HG02884 (cell line): ENCODE measurements around the gene TSEN54.
"Not testable (repeated sequence)": the region's sequence is repeated elsewhere in the genome, so short reads cannot be mapped to it uniquely, and the experiment has no call there.

Experiments used
- ATAC-seq: cut with Tn5 transposase; IDR thresholded peaks from one replicate; pipeline ENCODE4 v1.9.1; 2021; ENCODE audit warnings: mild to moderate bottlenecking, moderate library complexity; ENCODE audit not compliant: unreplicated experiment

Gene TSEN54

DNA sequence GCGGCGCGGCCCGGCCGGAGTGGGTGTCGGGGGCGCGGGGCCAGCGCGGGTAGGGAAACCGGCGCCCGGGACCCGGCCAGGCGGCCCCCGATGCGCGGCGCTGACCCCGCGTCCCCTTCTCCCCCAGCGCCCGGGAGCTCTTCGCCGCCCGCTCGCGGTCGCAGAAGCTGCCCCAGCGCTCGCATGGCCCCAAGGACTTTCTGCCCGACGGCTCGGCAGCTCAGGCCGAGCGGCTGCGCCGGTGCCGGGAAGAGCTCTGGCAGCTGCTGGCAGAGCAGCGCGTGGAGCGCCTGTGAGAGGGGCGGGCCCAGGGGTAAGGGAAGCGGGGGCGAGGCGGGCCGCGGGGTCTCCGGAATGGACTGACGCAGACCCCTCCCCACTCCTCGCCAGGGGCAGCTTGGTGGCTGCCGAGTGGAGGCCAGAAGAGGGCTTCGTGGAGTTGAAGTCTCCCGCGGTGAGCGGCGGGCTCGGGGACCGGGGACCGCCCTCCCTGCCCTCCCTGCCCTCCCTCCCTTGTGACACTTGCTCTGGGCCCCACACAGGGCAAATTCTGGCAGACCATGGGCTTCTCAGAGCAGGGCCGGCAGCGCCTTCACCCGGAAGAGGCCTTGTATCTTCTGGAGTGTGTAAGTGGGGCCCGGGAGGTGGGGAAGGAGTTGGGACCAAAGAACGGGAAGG is 430 bp downstream of the TSEN54 start:
- ATAC-seq = peak; percentile 21

DNA sequence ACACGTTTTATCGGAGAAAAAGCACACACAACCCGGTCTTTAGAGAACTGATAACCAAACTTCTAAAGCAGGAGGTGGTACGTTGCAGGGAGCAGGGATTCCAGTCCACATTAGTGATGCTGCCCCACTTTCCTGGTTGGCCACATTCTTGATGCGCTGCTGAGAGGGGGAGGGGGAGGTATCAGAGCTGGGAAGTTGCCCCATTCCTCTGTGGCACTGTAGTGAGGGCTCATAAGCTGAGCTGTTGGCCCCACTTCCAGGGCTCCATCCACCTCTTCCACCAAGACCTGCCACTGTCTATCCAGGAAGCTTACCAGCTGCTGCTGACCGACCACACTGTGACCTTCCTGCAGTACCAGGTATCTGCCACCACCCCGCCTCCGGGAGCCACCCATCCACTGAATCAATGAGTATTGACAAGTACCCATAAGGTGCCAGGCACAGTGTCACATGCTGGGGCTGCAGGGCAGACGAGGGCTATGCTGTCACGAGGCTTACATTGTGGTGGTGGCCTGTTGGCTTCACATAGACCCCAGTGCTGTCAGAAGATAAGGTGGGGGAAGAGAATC is 1.1 kb downstream of the TSEN54 start:
- ATAC-seq = no peak

DNA sequence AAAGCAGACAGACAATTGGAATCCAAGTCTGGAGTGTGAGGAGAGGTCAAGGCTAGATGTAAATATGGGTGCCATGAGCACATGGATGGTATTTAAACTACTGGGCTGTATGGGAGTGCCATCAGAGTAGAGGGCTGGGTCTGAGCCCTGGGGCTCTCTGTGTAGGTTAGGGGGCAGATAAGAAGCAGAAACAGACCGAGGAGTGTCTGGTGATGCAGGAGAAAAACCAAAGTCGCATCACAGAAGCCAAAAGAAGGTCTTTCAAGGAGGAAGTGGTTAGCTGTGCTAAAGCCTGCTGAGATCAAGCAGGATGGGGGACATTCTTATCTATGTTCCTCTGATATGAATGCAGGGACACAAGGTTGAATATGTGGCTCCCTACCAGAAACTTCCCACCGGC is 1.9 kb downstream of the TSEN54 start:
- no peak for ATAC-seq

DNA sequence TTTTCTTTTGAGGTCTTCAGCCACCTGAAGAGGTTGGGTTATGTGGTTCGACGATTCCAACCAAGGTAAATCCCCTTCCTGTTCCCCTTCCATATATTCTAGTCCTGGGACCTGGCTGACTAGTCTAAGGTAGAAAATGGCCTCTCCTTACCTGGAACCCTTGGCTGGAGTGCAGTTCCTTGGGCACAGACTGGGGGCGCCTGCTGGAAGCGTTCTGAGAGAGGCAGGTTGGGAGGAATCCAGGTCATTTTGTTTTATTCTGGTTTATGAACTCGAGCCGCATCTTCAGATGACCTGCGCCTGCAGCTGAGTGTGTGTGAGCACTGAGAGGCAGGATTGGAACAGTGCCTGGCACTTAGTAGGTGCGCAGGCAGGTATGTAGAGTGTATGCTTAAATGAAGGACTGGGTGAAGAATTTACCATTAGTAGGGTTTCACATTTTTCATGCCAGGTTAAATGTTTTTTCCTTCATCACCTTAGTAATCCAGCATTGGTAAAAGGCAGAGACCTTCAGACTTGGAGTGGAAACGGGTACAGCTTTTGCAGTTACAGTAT is 2.7 kb downstream of the TSEN54 start:
- no peak for ATAC-seq

DNA sequence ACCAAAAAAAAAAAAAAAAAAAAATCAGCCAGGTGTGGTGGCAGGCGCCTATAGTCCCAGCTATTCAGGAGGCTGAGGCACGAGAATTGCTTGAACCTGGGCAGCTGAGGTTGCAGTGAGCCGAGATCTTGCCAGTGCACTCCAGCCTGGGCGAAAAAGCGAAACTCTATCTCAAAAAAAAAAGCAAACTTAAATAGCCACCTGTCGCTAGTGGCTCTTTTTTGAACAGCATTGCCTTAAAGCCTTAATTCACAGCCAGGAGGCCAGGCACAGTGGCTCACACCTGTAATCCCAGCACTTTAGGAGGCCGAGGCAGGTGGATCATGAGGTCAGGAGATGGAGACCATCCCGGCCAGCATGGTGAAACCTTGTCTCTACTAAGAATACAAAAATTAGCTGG is 4.1 kb downstream of the TSEN54 start:
- ATAC-seq = not testable (repeated sequence)

DNA sequence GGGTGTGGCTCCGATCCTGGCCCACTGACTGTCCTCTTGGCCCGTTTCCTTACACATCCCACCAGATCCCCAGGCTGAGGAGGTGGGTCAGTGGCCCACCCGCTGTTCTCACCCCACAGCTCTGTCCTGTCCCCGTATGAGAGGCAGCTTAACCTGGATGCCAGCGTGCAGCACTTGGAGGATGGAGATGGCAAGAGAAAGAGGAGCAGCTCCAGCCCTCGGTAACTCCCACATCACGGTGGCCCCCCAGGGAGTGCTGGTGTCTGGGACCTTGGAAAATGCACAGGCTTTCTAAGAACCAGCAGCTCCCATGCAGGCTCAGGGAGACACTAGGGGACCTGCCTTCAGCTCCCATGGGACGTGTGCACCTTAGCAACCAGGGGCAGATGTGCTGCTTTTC is 5.0 kb downstream of the TSEN54 start:
- no peak for ATAC-seq

DNA sequence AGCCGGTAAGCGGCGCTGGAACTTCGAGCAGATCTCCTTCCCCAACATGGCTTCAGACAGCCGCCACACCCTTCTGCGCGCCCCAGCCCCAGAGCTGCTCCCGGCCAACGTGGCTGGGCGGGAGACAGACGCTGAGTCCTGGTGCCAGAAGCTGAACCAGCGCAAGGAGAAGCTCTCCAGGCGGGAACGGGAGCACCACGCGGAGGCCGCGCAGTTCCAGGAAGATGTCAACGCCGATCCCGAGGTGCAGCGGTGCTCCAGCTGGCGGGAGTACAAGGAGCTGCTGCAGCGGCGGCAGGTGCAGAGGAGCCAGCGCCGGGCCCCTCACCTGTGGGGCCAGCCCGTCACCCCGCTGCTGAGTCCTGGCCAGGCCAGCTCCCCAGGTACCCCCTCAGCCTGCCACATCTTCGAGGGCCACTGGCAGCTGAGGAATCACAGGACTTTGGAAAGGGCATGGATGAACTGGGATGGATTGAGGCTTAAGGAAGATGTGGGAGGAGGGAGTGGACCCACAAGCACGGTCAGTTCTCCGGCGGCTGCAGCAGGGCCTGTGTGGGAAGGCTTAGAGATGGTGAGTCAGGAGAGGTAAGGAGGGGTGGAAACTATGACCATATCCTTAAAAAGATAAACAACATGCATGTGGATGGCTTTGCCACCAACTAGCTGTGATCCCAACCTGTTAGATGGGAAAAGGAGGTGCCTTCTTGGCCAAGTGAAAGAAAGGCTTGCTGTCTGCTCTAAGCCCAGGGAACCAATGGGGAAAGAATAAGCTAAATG is 5.8 kb downstream of the TSEN54 start:
- no peak for ATAC-seq

DNA sequence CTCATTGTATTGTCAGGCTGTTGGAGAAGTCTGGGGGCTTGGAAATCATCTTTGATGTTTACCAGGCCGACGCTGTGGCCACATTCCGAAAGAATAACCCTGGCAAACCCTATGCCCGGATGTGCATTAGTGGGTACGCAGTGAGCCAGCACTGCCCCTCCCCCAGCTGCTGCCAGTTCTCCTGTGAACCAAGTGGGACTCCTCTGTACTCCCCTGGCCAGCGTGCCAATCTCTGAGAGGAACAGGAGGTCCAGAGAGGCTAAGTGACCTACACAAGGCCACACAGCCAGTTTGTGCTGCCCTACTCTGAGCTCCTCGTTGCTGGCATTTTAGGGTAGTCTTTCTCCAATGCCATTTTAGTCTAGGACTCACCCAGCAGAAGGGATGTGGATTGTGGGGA is 7.3 kb downstream of the TSEN54 start:
- no peak for ATAC-seq

DNA sequence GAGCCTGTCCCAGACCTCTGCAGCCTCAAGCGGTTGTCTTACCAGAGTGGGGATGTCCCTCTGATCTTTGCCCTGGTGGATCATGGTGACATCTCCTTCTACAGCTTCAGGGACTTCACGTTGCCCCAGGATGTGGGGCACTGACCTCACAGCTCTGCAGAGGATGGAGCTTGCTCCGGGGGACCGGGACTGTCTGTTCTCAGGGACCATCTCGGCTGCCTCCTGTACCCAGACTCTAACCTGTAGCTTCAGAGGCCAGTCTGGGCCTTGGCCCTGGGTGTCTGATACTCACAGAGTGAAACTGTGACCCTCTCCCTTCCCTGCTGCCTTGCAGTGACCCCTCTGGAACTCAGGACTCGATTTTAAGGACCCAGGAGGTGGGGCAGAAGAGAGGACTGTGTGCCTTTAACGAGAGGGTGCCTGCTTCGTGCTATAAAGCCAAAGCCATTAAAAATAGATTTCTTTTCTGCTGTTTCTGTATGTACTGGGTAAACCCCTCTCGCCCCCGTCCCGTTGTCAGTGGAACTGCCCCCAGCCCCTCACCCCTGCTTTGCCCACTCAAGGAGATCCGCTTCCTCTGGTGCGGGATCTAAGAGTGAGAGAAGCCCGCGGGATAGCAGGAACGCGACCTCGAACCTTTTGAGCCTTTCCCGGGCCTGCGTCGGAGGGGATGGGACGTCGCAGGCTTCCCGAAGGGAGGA is 8.1 kb downstream of the TSEN54 start:
- no peak for ATAC-seq

DNA sequence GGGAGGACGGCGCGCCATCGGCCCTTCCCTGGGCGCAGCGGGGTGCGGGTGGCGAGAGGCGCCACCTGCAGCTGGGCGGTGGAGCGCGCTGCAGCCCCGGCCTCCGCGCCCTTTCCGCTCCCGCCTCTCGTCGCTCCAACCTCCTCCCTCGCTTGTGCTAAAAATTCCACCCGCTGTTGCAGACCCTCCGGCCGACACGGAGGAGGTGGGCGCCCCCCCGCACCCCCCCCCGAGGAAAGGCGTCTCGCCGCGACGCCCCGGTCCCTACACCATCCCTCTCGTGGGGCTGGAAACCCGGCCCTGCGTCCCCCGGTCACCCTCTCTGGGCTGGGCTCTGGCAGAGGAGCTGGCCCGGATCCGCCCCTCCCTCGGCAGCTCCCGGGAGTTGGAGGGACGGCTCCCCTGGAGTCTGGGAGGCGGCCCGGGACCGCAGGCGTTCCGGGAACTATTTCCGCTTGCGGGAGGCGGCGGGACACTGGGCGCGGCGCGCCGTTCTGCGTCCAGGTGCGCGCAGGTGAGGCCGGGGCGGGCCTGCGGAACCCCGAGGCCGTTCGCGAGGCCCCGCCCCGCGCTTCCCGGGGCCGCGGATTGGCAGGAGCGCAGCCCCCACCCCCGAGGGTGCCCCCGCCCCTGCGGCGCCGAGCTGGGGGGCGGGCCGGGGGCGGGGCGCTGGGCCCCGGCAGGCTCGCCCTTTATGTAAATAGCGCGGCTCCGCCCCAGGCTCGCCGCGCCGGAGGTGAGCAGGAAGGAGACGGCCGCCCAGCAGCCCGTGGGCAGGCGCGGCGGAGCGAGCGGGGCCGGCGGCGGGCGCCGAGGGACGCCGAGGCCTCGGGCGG is 8.9 kb downstream of the TSEN54 start, which contains the start of gene LLGL2:
Gene LLGL2, plus strand, starts transcription at position 728 of the 836 bp plus-strand sequence. CDS start 17,730 bp downstream, outside the sequence.
- ATAC-seq = peak; percentile 77

DNA sequence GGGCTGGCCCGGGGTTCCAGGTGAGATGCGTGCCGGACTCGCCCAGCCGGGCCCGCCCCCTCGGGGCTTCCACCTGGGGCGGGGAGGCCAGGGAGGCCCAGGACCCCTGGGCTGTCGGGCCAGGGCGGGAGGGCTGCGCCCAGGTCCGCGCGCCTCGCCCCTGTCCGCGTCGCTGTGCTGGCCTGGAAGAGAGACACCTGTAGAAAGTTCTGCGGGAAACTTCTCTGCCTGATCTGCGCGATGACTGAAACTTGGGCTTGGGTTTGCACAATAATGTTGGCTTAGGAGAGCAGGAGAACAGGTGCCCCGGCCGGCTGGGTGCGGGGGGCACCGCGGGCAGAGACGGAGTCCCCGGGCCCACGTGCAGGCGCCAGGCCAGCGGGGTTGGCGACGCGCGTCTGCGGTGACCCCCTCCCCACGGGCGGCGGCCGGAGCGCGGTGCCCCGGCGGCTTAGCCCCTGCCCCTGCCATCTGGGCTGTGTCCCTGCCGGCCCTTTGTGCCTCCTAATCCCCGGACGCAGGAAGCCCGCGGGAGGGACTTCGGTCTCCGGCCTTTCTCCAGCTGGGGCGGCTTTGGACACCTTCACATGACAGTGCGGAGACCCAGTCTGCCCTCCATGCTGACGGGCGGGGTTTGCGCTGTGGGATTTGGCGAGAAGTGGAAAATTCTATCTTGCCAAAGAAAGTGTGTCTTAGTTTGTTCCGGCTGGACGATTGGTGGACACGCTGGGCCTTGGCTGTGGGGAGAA is 9.7 kb downstream of the TSEN54 start:
- ATAC-seq = no peak

DNA sequence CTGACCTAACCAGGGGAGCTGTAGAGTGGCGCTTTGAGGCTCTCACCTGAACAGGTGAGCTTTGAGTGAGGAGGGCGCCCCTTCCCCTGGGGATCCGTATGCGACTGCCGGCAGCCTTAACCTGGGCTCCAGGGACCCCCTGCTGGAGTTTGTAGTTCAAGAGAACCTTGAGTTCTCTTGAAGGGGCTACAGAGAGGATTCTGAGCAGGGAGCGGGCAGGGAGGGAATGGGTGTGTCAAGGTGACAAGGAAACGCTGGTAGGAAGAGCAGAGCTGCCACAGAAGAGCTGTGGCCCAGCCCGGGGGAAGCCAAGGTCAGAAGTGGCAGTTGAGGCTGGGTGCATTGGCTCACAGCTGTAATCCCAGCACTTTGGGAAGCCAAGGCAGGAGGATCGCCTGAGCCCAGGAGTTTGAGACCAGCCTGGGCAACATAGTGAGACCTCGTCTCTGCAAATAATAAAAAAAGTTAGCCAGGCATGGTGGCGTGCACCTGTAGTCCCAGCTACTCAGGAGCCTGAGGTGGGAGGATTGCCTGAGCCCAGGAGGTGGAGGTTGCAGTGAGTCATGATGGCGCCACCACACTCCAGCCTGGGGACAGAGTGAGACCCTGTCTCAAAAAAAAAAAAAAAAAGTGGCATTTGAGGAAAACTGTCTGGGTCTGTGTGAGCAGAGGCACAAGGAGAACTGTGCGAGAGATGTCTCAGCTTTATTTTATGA is 10.4 kb downstream of the TSEN54 start:
- no peak for ATAC-seq

DNA sequence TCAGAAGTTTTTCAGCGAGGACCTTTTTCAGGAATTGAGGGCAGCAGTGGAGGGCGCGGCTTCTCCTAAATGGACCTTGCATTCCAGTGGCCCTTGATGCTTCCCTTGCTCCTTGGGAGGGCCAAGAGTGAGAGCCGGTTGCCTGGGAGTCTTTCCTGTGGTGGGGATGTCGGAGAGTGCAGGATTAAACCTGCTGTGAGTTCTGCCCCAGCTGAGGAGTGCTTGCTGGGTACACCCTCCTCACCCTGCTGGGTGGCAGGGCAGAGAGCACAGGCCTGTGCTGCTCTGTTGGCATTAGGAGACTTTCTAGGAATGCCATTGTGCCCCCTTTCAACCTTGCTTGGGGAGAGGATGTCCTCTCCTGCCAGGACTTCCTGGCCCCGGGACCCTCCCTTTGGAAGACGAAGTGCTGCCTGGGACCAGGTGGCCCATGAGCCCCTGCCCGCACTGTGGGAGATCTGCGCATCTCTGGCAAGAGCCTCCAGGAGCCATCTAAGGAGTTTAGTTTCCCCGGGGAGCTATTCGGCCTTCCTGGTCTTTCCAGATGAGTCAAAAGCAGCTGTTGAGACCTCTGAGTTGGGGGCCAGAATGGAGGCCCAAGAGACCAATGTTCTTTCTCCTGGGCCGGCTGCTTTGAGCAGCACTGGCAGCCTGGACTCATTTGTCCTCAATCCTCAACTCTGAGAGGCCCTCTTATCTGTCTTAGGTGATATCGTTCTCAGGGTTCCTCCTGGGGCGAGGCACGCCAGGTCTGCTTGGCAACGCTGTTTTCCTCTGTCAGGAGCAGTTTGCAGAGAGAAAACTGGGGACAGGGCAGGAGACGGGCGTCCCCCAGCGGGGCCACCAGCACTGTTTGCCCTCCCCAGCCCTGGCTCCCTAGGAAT is 14.8 kb downstream of the TSEN54 start:
- ATAC-seq = no peak

DNA sequence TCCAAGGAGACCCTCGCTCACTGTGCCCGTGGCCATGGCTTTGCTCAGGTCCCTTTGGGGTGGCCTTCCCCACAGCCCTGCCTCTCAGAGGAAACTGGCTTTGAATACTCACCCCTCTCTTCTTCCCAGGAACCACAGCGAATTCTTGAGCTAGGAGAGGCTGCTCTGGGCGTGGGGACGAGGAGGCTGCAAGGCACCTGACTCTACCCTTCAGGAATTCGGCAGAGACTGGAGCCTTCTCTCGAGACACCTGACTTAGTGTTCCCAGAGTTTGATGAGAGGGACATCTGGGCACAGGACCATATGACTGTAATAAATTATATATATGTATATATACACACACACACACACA is 15.4 kb downstream of the TSEN54 start:
- ATAC-seq = no peak

DNA sequence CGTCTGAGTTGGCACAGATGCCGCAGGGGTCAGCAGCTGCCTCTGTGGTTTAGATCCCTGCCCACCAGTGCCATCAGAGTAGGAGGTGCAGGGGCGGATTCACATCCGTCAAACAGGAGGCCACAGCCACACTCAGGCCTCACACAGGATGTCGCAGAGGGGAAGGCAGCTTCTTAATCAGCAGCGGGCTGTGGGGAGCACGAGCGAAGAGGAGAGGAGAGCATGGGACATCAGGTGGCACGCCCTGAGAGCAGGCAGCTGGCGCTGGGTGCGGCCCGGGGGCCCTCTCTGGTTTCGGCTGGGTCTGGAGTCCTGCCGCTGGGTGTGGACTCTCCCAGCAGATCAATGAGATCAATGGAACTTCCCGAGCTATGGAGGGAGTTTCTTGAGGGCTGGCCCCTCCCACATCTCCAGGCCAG is 18.8 kb downstream of the TSEN54 start:
- no peak for ATAC-seq

DNA sequence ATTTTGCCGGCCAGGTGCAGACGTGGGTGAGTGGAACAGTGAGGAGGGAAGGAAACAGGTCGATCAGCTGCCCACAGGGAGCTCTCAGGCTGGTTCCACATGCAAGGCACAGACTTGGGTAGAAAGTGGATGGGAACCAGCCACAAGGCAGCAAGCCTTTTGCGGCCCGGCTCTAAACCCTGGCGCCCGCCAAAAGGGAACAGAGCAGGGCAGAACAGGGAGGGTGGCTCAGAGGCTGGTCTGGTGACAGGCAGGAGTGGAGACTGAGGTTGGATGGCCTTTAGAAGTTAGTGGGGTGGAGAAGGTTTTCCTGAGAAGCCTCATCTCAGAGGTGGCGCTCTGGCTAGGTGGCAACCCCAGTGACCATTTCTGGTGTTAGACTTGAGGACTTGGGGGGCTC is 19.5 kb downstream of the TSEN54 start:
- ATAC-seq = no peak

DNA sequence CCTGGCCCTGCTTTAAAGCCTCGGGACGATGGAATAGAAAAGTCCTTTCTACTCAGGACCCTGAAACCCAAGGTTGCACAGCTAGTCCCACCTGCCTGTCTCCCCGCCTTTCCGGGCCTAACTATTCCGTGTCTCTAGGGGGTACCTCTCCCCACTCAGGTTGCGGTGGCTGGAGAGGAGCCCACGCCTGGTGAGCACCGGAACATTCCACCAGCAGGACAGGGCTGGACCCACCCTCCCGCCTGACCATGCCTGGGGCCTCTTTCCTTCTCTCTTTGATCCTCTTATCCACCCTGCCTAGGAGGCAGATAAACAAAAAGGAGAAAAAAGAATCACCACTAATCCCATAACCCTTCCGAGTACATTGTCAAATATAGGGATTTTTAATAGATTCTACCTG is 20.0 kb downstream of the TSEN54 start:
- ATAC-seq = no peak
